Body of pancreas (tissue), 4 donors: ENCODE measurements around the gene ITGA4.

Source experiments
- POLR2A ChIP-seq, 3 donors: fragments of 450-650 bp; IDR thresholded peaks; one replicate each; pipeline ENCODE4 v1.6.1; 2016; ENCODE audit warnings: antibody characterized with exemption in 3 of 3, mild to moderate bottlenecking in 2 of 3
- TF ChIP-seq, protein P1 (sequence below), 7 experiments: fragments of 450-650 bp in 4 of 7; fragments of 200-600 bp in 3 of 7; sonication (generic) in 3 of 7; IDR thresholded peaks; one replicate each; pipeline ENCODE4 v1.5.1; 2016 to 2019; ENCODE audit warnings: antibody characterized with exemption in 7 of 7

DNA sequence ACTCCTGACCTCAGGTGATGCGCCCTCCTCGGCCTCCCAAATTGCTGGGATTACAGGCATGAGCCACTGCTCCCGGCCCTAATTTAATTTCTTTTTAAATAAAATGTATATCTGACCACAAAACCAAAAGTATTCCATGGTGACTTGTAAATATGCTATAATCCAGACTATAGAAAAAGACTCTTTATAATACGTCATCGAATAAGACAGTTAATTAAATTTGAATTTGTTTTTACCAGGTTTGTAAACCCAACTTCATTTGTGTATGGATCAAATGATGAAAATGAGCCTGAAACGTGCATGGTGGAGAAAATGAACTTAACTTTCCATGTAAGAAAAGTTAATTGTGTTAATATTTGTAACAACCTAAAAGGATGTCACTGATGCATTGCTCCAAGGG is 69.9 kb downstream of the ITGA4 start:
- TF ChIP-seq POLR2A (IDR thresholded peaks at IDR 0.05) = no peak
- TF ChIP-seq, protein P1, sequence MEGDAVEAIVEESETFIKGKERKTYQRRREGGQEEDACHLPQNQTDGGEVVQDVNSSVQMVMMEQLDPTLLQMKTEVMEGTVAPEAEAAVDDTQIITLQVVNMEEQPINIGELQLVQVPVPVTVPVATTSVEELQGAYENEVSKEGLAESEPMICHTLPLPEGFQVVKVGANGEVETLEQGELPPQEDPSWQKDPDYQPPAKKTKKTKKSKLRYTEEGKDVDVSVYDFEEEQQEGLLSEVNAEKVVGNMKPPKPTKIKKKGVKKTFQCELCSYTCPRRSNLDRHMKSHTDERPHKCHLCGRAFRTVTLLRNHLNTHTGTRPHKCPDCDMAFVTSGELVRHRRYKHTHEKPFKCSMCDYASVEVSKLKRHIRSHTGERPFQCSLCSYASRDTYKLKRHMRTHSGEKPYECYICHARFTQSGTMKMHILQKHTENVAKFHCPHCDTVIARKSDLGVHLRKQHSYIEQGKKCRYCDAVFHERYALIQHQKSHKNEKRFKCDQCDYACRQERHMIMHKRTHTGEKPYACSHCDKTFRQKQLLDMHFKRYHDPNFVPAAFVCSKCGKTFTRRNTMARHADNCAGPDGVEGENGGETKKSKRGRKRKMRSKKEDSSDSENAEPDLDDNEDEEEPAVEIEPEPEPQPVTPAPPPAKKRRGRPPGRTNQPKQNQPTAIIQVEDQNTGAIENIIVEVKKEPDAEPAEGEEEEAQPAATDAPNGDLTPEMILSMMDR (IDR thresholded peaks at IDR 0.05) = no peak
